ENCODE measurements around the gene SHANK2.

SHANK2 gene

DNA sequence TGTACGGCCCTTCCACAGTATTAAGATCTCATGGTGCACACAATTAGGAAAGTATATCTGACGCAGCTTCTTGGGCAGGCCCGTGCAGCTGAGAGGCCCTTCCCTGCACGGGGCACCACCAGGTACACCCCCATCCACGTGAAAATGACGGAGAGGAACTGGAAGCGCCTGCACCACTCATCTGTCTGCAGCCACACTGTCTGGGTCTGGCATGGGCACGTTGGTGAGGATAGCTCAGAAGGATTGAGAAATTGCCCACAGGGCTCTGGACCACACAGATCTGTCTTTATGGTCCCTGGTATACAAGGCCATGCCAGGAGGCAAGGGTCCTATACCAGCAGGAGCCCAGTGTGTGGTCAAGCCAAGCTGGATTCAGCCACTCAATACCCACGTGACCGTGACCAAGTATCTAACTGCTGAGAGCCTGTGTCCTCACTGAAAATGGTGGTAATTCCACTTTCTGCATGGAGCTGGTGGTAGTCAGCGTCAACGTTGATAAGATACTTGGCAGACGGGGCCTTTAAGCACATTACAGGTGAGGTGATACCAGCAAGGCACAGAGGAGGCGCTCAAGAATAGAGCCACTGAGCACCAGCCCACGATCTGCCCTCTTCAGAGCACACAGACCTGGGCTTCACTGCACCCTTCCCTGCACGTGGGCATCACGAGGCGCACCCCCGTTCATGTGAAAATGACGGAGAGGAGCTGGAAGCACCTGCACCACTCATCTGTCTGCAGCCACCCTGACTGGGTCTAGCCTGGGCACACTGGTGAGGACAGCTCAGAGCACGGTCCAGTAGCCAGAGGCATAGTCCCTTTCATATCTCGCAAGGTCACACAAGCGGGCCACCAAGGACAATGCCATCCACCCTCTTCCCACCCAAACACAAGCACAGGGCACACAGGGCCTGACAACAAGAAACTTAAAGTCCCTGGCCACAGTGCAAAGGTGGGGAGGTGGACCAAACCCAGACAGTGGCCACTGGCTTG, 28.4 kb downstream of the SHANK2 start:
- H3K4me2 ChIP-seq (ENCODE audit: low read length), result no peak overlapping the region
- H3K27me3 ChIP-seq (ENCODE audit: insufficient read depth, low read length), result no peaks in the 10 kb centered on the region
- peaks cover 7% of the 10 kb centered on the region; the same call in 1 of the 2 replicates for H3K9me3 ChIP-seq (ENCODE audit: low read length)
- no peaks in the 10 kb centered on the region for H3K36me3 ChIP-seq (ENCODE audit: insufficient read depth, low read length)
- no peaks in the 10 kb centered on the region for H3F3A ChIP-seq (ENCODE audit: insufficient read depth, low read length)
- H3K4me3 ChIP-seq (ENCODE audit: low read depth, low read length, poor library complexity, severe bottlenecking), result no peak overlapping the region
- no peak for TF ChIP-seq EZH2 (IDR thresholded peaks at IDR 0.05; ENCODE audit: borderline replicate concordance, low read length)
- TF ChIP-seq, protein P1, sequence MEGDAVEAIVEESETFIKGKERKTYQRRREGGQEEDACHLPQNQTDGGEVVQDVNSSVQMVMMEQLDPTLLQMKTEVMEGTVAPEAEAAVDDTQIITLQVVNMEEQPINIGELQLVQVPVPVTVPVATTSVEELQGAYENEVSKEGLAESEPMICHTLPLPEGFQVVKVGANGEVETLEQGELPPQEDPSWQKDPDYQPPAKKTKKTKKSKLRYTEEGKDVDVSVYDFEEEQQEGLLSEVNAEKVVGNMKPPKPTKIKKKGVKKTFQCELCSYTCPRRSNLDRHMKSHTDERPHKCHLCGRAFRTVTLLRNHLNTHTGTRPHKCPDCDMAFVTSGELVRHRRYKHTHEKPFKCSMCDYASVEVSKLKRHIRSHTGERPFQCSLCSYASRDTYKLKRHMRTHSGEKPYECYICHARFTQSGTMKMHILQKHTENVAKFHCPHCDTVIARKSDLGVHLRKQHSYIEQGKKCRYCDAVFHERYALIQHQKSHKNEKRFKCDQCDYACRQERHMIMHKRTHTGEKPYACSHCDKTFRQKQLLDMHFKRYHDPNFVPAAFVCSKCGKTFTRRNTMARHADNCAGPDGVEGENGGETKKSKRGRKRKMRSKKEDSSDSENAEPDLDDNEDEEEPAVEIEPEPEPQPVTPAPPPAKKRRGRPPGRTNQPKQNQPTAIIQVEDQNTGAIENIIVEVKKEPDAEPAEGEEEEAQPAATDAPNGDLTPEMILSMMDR (IDR thresholded peaks at IDR 0.05; ENCODE audit: low read length), result no peak
- H3K9me2 ChIP-seq (ENCODE audit: low read depth, low read length), result no peaks in the 10 kb centered on the region
- H3K79me2 ChIP-seq (ENCODE audit: insufficient read depth, low read length), result no peaks in the 10 kb centered on the region
- no peaks in the 10 kb centered on the region for H3K4me1 ChIP-seq (ENCODE audit: insufficient read depth, low read length, severe bottlenecking)
- no peak overlapping the region for H3K27ac ChIP-seq (ENCODE audit: low read depth, low read length, poor library complexity, severe bottlenecking)
- no peak overlapping the region for H3K9ac ChIP-seq (ENCODE audit: low read length)
- H4K20me1 ChIP-seq (ENCODE audit: insufficient read depth, low read length), result no peaks in the 10 kb centered on the region
- H2AFZ ChIP-seq (ENCODE audit: low read length), result no peak overlapping the region

DNA sequence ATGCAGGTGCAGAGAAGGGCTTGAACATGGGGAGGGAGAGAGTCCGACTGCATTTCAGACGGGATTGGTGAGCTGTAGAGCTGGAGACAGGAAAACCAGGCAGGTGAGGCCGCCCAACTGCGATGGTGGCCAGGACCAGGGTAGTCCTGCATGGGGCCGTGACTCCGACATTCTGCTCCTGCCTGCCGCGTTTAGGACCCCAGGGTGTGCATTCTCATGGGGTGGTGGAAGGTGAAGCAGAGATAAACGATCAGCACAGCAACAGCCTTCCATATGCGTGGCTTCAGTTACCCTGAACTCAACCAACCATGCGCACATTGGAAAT, 29.3 kb downstream of the SHANK2 start:
- Histone ChIP-seq H3F3A (ENCODE audit: insufficient read depth, low read length) (no peaks in the 10 kb centered on the region), H3K36me3 (ENCODE audit: insufficient read depth, low read length) (no peaks in the 10 kb centered on the region), H3K9ac (ENCODE audit: low read length) (no peak overlapping the region), H3K4me2 (ENCODE audit: low read length) (no peak overlapping the region), H4K20me1 (ENCODE audit: insufficient read depth, low read length) (no peaks in the 10 kb centered on the region), H3K27ac (ENCODE audit: low read depth, low read length, poor library complexity, severe bottlenecking) (no peak overlapping the region), H3K27me3 (ENCODE audit: insufficient read depth, low read length) (no peaks in the 10 kb centered on the region), H3K9me3 (ENCODE audit: low read length) (peaks cover 7% of the 10 kb centered on the region; the same call in 1 of the 2 replicates), H3K9me2 (ENCODE audit: low read depth, low read length) (no peaks in the 10 kb centered on the region), H2AFZ (ENCODE audit: low read length) (no peak overlapping the region), H3K4me3 (ENCODE audit: low read depth, low read length, poor library complexity, severe bottlenecking) (no peak overlapping the region), H3K79me2 (ENCODE audit: insufficient read depth, low read length) (no peaks in the 10 kb centered on the region), H3K4me1 (ENCODE audit: insufficient read depth, low read length, severe bottlenecking) (no peaks in the 10 kb centered on the region)
- TF ChIP-seq, protein P1 (IDR thresholded peaks at IDR 0.05; ENCODE audit: low read length), result no peak
- TF ChIP-seq EZH2 (IDR thresholded peaks at IDR 0.05; ENCODE audit: borderline replicate concordance, low read length), result no peak

DNA sequence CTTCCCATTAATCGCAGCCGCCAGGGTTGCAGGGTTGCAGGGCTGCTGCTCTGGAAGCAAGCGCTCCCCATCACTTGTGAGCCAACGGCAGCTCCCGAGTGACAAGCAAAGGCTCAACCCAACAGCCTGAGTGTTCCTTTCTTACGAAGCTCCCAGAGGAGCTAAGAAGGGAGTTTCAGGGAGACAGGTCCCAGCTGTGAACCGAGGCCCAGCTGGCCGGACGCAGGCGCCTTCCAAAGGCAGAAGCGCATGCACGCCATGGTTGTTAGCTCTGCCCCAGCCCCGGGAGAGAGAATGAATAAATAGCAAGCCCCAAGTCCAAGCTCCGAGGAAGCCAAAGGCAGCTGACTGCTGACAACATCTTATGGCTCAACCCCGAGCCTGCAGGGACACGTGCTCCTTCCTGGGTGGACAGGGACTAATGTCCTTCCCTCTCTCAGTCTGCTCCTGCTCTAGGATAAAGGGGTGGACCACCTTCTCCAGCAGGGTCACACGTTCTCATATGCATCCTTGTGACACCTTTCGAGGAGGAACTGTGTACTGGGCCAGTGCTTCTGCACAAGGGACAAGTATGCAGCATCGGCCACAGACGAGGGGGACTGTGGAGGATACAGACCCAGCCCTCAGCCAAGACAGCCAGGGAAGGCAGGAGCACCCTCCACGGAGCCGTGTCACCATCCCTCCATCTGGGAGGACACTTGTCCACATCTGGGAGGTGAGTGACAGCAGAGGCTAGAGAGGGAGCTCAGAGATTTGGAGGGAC, 29.9 kb downstream of the SHANK2 start:
- Histone ChIP-seq H3K4me3 (ENCODE audit: low read depth, low read length, poor library complexity, severe bottlenecking) (no peak overlapping the region), H3K4me1 (ENCODE audit: insufficient read depth, low read length, severe bottlenecking) (no peaks in the 10 kb centered on the region), H3K4me2 (ENCODE audit: low read length) (no peak overlapping the region), H3K9ac (ENCODE audit: low read length) (no peak overlapping the region), H3K79me2 (ENCODE audit: insufficient read depth, low read length) (no peaks in the 10 kb centered on the region), H3F3A (ENCODE audit: insufficient read depth, low read length) (no peaks in the 10 kb centered on the region), H3K9me3 (ENCODE audit: low read length) (peaks cover 3% of the 10 kb centered on the region; the same call in 1 of the 2 replicates), H3K9me2 (ENCODE audit: low read depth, low read length) (no peaks in the 10 kb centered on the region), H3K27ac (ENCODE audit: low read depth, low read length, poor library complexity, severe bottlenecking) (no peak overlapping the region), H3K27me3 (ENCODE audit: insufficient read depth, low read length) (no peaks in the 10 kb centered on the region), H2AFZ (ENCODE audit: low read length) (no peak overlapping the region), H4K20me1 (ENCODE audit: insufficient read depth, low read length) (no peaks in the 10 kb centered on the region), H3K36me3 (ENCODE audit: insufficient read depth, low read length) (no peaks in the 10 kb centered on the region)
- no peak for TF ChIP-seq EZH2 (IDR thresholded peaks at IDR 0.05; ENCODE audit: borderline replicate concordance, low read length)
- TF ChIP-seq, protein P1 (IDR thresholded peaks at IDR 0.05; ENCODE audit: low read length), result no peak

Data from OCI-LY1 (cell line).